Measurements from ENCODE around the gene PSMG3.

The PSMG3 gene

GRCh38 chr7:1595636-1596035, 25.8 kb upstream of the PSMG3 start:
- Histone ChIP-seq H3K36me3 (ENCODE audit: insufficient read depth, low read length) (no peaks in the 10 kb centered on the region), H3K27me3 (ENCODE audit: control insufficient read depth, insufficient read depth, low read length) (peaks cover 77% of the 10 kb centered on the region), H3K4me2 (ENCODE audit: low read length) (no peak overlapping the region), H3K4me1 (ENCODE audit: control insufficient read depth, insufficient read depth, low read length) (no peaks in the 10 kb centered on the region), H3K9ac (ENCODE audit: low read depth, low read length) (no peak overlapping the region), H3K4me3 (ENCODE audit: low read length) (no peak overlapping the region), H3K9me3 (replicated peaks; ENCODE audit: low read length) (no peaks in the 10 kb centered on the region)

DNA sequence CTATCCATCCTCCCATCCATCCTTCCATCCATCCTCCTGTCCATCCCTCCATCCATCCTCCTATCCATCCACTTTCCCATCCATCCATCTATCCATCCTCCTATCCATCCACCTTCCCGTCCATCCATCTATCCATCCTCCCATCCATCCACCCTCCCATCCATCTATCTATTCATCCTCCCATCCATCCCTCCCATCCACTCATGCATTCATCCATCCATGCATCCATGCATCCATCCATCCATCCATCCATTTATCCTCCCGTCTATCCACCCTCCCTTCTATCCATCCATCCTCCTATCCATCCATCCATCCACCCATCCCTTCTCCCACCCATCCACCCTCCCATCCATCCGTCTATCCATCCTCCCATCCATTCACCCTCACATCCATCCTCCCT, 25.2 kb upstream of the PSMG3 start:
- H3K27me3 ChIP-seq (ENCODE audit: control insufficient read depth, insufficient read depth, low read length): peaks cover 77% of the 10 kb centered on the region
- H3K9ac ChIP-seq (ENCODE audit: low read depth, low read length): no peak overlapping the region

DNA sequence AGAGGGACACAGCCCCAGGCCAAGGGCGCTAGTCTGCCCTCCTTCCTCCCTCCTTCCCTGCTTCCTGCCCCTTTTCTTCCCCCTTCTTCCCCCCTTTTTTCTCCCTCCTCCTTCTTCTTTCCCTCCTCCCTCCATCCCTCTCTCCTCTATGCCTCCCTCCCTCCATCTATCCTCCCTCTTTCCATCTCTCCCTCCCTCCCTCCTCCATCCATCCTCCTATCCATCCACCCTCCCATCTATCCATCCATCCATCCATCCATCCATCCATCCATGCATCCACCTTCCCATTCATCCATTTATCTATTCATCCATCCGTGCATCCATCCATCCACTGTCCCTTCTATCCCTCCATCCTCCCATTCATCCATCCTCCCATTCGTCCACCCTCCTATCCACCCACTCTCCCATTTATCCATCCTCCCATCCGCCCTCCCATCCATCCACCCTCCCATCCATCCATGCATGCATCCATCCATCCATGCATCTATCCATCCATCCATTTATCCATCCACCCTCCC, 24.1 kb upstream of the PSMG3 start:
- peaks cover 4% of the 10 kb centered on the region for H3K9me3 ChIP-seq (replicated peaks; ENCODE audit: low read length)
- no peak overlapping the region for H3K9ac ChIP-seq (ENCODE audit: low read depth, low read length)
- no peaks in the 10 kb centered on the region for H3K36me3 ChIP-seq (ENCODE audit: insufficient read depth, low read length)
- no peak overlapping the region for H3K4me2 ChIP-seq (ENCODE audit: low read length)
- H3K27me3 ChIP-seq (ENCODE audit: control insufficient read depth, insufficient read depth, low read length): peaks cover 78% of the 10 kb centered on the region
- H3K4me1 ChIP-seq (ENCODE audit: control insufficient read depth, insufficient read depth, low read length): no peaks in the 10 kb centered on the region
- no peak overlapping the region for H3K4me3 ChIP-seq (ENCODE audit: low read length)

More for the DNA sequence above, 25.2 kb upstream of the PSMG3 start:
- Histone ChIP-seq H3K4me1 (ENCODE audit: control insufficient read depth, insufficient read depth, low read length) (no peaks in the 10 kb centered on the region), H3K4me2 (ENCODE audit: low read length) (no peak overlapping the region), H3K4me3 (ENCODE audit: low read length) (no peak overlapping the region), H3K9me3 (replicated peaks; ENCODE audit: low read length) (no peaks in the 10 kb centered on the region), H3K36me3 (ENCODE audit: insufficient read depth, low read length) (no peaks in the 10 kb centered on the region)

DNA sequence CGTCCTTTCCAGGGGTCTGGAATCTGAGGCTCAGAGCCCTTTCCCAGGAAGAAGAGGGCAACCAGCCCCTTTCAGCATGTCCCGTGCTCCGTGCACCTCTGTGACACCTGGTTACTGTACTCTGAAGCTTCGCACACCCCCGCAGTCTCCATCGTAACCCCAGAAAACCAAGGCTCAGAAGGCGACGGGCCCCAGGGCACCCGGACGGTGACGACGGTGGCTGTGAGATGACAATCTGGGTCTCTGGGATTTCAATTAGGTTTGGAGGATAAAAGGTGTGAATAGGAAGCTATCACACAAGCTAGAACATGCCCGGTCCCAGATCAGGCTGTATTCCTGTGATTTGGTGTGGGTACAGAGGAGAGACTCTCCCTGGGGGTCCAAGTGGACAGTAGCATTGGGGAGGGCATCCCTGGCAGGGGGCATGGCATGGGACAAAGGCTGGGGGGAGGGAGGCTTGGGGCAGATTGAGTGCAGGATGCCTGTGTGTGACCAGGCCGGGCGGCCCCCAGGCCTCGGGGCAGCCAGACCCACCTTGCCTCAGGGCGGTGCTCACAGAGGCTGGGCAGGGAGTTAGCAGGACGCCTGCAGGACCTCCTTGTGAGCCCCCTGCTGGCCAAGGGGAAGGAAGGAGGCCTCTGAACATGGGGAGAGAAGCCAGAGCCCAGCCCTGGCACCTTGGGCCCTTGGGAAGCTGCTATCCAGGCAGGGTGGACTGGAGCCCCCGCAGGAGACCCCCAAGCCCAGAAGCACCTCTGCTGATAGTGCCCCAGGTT, 23.4 kb upstream of the PSMG3 start:
- Histone ChIP-seq H3K27me3 (ENCODE audit: control insufficient read depth, insufficient read depth, low read length) (peaks cover 83% of the 10 kb centered on the region), H3K4me2 (ENCODE audit: low read length) (no peak overlapping the region), H3K4me1 (ENCODE audit: control insufficient read depth, insufficient read depth, low read length) (no peaks in the 10 kb centered on the region), H3K4me3 (ENCODE audit: low read length) (no peak overlapping the region), H3K9ac (ENCODE audit: low read depth, low read length) (no peak overlapping the region), H3K36me3 (ENCODE audit: insufficient read depth, low read length) (no peaks in the 10 kb centered on the region), H3K9me3 (replicated peaks; ENCODE audit: low read length) (peaks cover 8% of the 10 kb centered on the region)

DNA sequence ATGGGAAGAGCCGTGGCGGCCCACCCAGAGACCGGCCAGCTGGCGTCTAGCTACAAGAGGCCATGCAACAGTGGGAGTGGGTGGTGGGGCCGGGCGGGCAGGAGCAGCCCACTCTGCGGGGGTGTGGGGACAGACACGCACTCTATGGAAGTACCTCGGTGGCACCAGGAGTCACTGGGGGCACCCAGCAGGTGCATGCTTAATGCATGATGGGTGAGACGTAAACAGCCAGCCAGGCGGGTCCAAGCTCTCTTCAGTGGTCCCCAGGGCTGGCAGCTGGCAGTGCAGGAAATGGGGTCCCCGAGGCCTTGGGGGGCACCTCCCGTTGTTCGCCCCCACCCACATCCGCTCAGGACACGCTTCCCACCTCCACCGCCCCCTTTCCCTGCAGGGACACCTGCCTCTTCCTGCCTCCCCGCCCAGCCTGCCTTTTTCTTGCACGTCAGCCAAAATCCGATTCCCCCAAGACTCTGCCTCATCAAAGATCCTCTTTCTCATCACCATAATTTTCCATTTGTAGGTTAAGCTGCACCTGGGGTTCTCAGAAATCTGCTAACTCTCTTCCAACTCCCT, 22.6 kb upstream of the PSMG3 start:
- no peaks in the 10 kb centered on the region for H3K36me3 ChIP-seq (ENCODE audit: insufficient read depth, low read length)
- H3K4me2 ChIP-seq (ENCODE audit: low read length): no peak overlapping the region
- peaks cover 85% of the 10 kb centered on the region for H3K27me3 ChIP-seq (ENCODE audit: control insufficient read depth, insufficient read depth, low read length)
- no peaks in the 10 kb centered on the region for H3K4me1 ChIP-seq (ENCODE audit: control insufficient read depth, insufficient read depth, low read length)
- H3K4me3 ChIP-seq (ENCODE audit: low read length): no peak overlapping the region
- H3K9ac ChIP-seq (ENCODE audit: low read depth, low read length): no peak overlapping the region
- H3K9me3 ChIP-seq (replicated peaks; ENCODE audit: low read length): peaks cover 8% of the 10 kb centered on the region

- Histone ChIP-seq H3K9ac (ENCODE audit: low read depth, low read length) (no peak overlapping the region), H3K9me3 (replicated peaks; ENCODE audit: low read length) (peaks cover 8% of the 10 kb centered on the region)
Observed at GRCh38 chr7:1591876-1592275, 22.0 kb upstream of the PSMG3 start.

GRCh38 chr7:1591396-1591795, 21.6 kb upstream of the PSMG3 start:
- no peaks in the 10 kb centered on the region for H3K36me3 ChIP-seq (ENCODE audit: insufficient read depth, low read length)
- H3K9me3 ChIP-seq (replicated peaks; ENCODE audit: low read length): peaks cover 8% of the 10 kb centered on the region
- peaks cover 85% of the 10 kb centered on the region for H3K27me3 ChIP-seq (ENCODE audit: control insufficient read depth, insufficient read depth, low read length)
- no peak overlapping the region for H3K9ac ChIP-seq (ENCODE audit: low read depth, low read length)
- no peaks in the 10 kb centered on the region for H3K4me1 ChIP-seq (ENCODE audit: control insufficient read depth, insufficient read depth, low read length)
- no peak overlapping the region for H3K4me2 ChIP-seq (ENCODE audit: low read length)
- H3K4me3 ChIP-seq (ENCODE audit: low read length): no peak overlapping the region

More at GRCh38 chr7:1591876-1592275, 22.0 kb upstream of the PSMG3 start:
- Histone ChIP-seq H3K4me1 (ENCODE audit: control insufficient read depth, insufficient read depth, low read length) (no peaks in the 10 kb centered on the region), H3K4me2 (ENCODE audit: low read length) (no peak overlapping the region), H3K27me3 (ENCODE audit: control insufficient read depth, insufficient read depth, low read length) (peaks cover 85% of the 10 kb centered on the region), H3K4me3 (ENCODE audit: low read length) (no peak overlapping the region), H3K36me3 (ENCODE audit: insufficient read depth, low read length) (no peaks in the 10 kb centered on the region)

DNA sequence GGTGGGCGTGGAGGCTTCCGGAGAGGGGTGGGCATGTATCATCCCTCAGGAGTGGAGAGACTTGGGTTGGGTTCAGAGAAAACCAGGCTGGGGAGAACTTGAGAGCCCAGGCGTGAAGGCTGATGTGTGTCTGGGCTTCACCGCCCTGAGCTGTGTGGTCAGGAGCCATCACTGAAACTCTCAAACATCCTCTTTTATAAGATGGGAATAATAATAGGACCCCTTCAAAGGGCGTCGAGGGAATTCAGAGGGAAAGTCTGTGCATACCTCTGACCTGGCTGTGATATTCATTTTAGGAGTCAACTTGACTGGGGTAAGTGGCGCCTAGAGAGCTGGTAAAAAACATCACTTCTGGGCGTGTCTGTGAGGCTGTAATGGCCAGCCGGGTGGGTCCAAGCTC, 21.1 kb upstream of the PSMG3 start:
- H3K27me3 ChIP-seq (ENCODE audit: control insufficient read depth, insufficient read depth, low read length): peaks cover 83% of the 10 kb centered on the region
- H3K4me2 ChIP-seq (ENCODE audit: low read length): no peak overlapping the region
- no peak overlapping the region for H3K9ac ChIP-seq (ENCODE audit: low read depth, low read length)
- no peak overlapping the region for H3K4me3 ChIP-seq (ENCODE audit: low read length)
- no peaks in the 10 kb centered on the region for H3K36me3 ChIP-seq (ENCODE audit: insufficient read depth, low read length)
- H3K9me3 ChIP-seq (replicated peaks; ENCODE audit: low read length): peaks cover 8% of the 10 kb centered on the region
- no peaks in the 10 kb centered on the region for H3K4me1 ChIP-seq (ENCODE audit: control insufficient read depth, insufficient read depth, low read length)

- H3K27me3 ChIP-seq (ENCODE audit: control insufficient read depth, insufficient read depth, low read length): peaks cover 83% of the 10 kb centered on the region
- no peak overlapping the region for H3K4me2 ChIP-seq (ENCODE audit: low read length)
Observed at GRCh38 chr7:1590476-1590875, 20.6 kb upstream of the PSMG3 start.

DNA sequence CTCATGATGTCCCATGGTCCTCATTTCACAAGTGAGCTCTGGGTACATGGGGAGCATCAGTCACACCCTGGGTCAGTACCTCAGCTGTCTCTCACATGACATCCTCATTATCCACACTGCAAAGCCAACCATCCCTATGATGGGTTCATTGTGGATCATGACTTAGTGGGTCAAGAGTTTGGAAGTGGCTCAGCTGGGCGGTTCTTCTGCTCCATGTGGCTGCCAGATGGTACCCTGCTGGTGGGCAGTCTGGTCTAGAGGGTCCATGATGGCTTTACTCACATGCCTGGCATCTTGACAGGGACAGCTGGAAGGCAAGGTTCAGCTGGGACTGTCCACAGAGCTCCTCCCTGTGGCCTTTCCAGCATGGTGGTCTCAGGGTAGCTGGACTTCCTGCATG, 19.1 kb upstream of the PSMG3 start:
- Histone ChIP-seq H3K4me3 (ENCODE audit: low read length) (no peak overlapping the region), H3K9me3 (replicated peaks; ENCODE audit: low read length) (peaks cover 8% of the 10 kb centered on the region), H3K27me3 (ENCODE audit: control insufficient read depth, insufficient read depth, low read length) (peaks cover 79% of the 10 kb centered on the region), H3K36me3 (ENCODE audit: insufficient read depth, low read length) (no peaks in the 10 kb centered on the region), H3K4me1 (ENCODE audit: control insufficient read depth, insufficient read depth, low read length) (no peaks in the 10 kb centered on the region), H3K9ac (ENCODE audit: low read depth, low read length) (no peak overlapping the region), H3K4me2 (ENCODE audit: low read length) (no peak overlapping the region)

More at GRCh38 chr7:1590476-1590875, 20.6 kb upstream of the PSMG3 start:
- Histone ChIP-seq H3K4me3 (ENCODE audit: low read length) (no peak overlapping the region), H3K4me1 (ENCODE audit: control insufficient read depth, insufficient read depth, low read length) (no peaks in the 10 kb centered on the region), H3K9ac (ENCODE audit: low read depth, low read length) (no peak overlapping the region), H3K36me3 (ENCODE audit: insufficient read depth, low read length) (no peaks in the 10 kb centered on the region), H3K9me3 (replicated peaks; ENCODE audit: low read length) (peaks cover 8% of the 10 kb centered on the region)

GRCh38 chr7:1587738-1588137, 17.9 kb upstream of the PSMG3 start:
- Histone ChIP-seq H3K36me3 (ENCODE audit: insufficient read depth, low read length) (no peaks in the 10 kb centered on the region), H3K4me3 (ENCODE audit: low read length) (no peak overlapping the region), H3K4me2 (ENCODE audit: low read length) (no peak overlapping the region), H3K9me3 (replicated peaks; ENCODE audit: low read length) (peaks cover 8% of the 10 kb centered on the region), H3K9ac (ENCODE audit: low read depth, low read length) (no peak overlapping the region), H3K4me1 (ENCODE audit: control insufficient read depth, insufficient read depth, low read length) (no peaks in the 10 kb centered on the region), H3K27me3 (ENCODE audit: control insufficient read depth, insufficient read depth, low read length) (peaks cover 68% of the 10 kb centered on the region)

All from skeletal muscle satellite cell (primary cell).